Activated naive CD8-positive, alpha-beta T cell treated with anti-CD3 and anti-CD28 coated beads for 36 hours (primary cell): Measurements from ENCODE around the gene DCAF12. TPM values are rescaled to one million over a fixed set of nuclear protein-coding genes. Genes with fewer than 3 reads are reported as not detected.
"Not testable (repeated sequence)": the region's sequence is repeated elsewhere in the genome, so short reads cannot be mapped to it uniquely, and the experiment has no call there.

Experiments
- DNase-seq: peaks from one replicate; pipeline ENCODE4 v3.0.0; 2021
- H3K27ac Mint-ChIP-seq: one replicate; pipeline ENCODE4 v1.8.0; 2022; ENCODE audit warnings: mild to moderate bottlenecking, moderate library complexity, mixed read lengths
- H3K27me3 Mint-ChIP-seq: one replicate; pipeline ENCODE4 v1.8.0; 2022; ENCODE audit warnings: mild to moderate bottlenecking, mixed read lengths
- H3K36me3 Mint-ChIP-seq: one replicate; pipeline ENCODE4 v1.8.0; 2021; ENCODE audit warnings: mild to moderate bottlenecking, mixed read lengths
- H3K4me1 Mint-ChIP-seq: one replicate; pipeline ENCODE4 v1.8.0; 2021; ENCODE audit warnings: mixed read lengths
- H3K4me3 Mint-ChIP-seq: one replicate; pipeline ENCODE4 v1.8.0; 2022; ENCODE audit warnings: mild to moderate bottlenecking, moderate library complexity, mixed read lengths
- H3K9me3 Mint-ChIP-seq: one replicate; pipeline ENCODE4 v1.8.0; 2022; ENCODE audit warnings: mixed read lengths
- total RNA-seq, 2 experiments: library from RNA; stranded (reverse); gene quantifications; one replicate each; pipeline ENCODE4 v1.2.3, GENCODE V29; 2021

Gene DCAF12
- total RNA-seq, 2 experiments from 2014 or later, result 40.2 to 43.3 TPM

DNA sequence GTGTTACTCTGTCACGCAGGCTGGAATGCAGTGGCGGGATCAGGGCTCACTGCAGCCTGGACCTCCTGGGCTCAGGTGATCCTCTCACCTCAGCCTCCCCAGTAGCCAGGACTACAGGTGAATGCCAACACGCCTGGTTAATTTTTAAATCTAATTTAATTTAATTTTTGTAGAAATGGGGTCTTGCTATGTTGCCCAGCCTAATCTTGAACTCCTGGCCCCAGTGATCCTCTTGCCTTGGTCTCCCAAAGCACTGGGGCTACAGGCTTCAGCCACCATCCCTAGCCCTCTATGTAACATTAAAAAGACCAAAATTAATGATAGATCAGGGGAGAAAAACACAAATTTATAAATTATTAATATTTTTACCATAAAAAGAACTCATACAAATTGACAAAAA, 66.5 kb downstream of the DCAF12 start:
- Mint-ChIP-seq H3K36me3 (no peaks in the 10 kb centered on the region), H3K9me3 (no peaks in the 10 kb centered on the region), H3K4me1 (no peaks in the 10 kb centered on the region)

GRCh38 chr9:34059281-34059680, 67.2 kb downstream of the DCAF12 start:
- Mint-ChIP-seq H3K36me3 (no peaks in the 10 kb centered on the region), H3K27ac (no peak overlapping the region), H3K4me1 (no peaks in the 10 kb centered on the region)

More for the DNA sequence above, 66.5 kb downstream of the DCAF12 start:
- no peak for DNase-seq
- H3K4me3 Mint-ChIP-seq, result no peak overlapping the region
- no peaks in the 10 kb centered on the region for H3K27me3 Mint-ChIP-seq
- H3K27ac Mint-ChIP-seq, result no peak overlapping the region

DNA sequence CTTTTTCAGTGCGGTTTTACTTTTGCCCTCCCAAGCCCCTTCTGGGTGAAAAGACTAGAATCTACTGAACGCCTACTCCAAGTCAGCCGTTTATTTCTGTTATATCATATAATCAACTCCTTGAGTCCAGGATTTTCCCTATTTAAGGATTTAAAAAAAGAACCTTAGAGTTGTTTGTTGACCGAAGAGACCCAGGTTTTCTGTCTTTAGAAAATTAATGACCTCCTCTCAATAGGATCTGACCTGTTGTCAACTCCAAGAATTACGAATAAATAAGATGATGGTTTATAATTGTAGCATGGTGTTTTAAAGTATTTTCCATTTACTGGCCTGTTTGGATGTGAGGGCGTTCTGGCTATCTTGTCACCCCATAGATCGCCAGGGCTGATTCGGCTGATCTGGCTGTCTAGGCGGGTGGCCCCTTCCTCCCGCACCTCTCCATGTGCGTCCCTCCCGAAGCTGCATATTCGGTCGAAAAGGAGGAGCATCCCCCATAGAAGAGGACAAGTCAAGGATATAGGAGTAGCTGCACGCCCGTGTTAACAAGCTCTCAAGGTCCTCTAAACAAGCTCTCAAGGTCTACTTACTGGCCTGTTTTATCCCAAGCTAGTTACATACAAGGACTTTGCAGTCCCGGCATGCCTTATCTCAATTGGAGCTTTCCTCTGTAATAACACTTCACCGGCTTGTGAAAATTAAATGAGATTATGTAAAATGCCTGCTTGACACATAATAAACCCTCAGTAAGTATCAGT, 76.7 kb downstream of the DCAF12 start:
- peaks cover 14% of the 10 kb centered on the region for H3K36me3 Mint-ChIP-seq
- no peaks in the 10 kb centered on the region for H3K27me3 Mint-ChIP-seq
- H3K27ac Mint-ChIP-seq, result peak overlapping the region; percentile 98
- peaks cover 33% of the 10 kb centered on the region for H3K4me1 Mint-ChIP-seq
- H3K4me3 Mint-ChIP-seq, result peak overlapping the region; percentile 95
- H3K9me3 Mint-ChIP-seq, result no peaks in the 10 kb centered on the region
- no peak for DNase-seq

More at GRCh38 chr9:34059281-34059680, 67.2 kb downstream of the DCAF12 start:
- no peaks in the 10 kb centered on the region for H3K9me3 Mint-ChIP-seq
- no peaks in the 10 kb centered on the region for H3K27me3 Mint-ChIP-seq
- no peak for DNase-seq
- H3K4me3 Mint-ChIP-seq, result no peak overlapping the region

DNA sequence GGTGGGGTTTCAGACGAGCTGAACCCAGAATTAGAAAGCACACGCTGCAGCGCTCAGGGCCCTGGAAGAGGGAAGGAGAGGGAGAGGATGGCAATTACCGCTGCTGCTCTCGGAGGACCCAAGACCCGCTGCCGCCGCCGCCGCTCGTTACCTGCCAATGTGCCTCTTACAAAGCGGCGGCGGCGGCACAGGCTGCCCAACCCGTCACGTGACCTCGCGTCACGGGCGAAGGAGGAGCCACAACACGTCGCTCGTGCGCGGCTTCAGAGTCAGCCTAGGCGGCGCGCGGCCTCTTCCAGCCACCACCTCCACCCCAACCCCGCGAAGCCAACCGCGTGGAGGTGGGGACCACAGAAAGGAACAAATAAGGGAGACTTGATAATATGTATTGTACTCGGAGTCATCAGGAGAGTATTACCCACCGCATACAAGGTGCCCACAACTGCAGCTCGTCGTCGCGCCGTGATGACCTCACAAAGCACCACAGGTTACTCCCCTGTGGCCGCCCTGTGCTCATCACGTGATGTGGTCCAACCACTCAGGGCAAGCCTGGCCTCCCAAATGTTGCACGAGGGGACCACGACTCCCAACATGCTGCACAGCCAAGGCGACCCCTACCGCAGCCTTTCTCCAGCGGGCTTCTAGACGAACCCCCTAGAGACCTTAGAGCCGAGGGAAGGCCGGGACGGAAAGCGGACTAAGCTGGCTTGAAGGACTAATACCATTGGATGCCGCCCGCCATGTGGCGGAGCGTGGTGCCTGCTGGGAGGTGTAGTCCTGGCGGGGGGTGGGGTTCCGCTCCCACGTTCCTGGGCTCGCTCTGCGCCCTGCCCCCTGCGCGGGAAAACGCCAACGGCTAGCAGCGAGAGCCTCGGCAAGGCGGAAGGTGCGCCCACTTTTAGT, 77.5 kb downstream of the DCAF12 start, which contains the start of gene UBAP2:
Gene UBAP2, minus strand, starts transcription at position 161 of the 903 bp plus-strand sequence. CDS start 31,739 bp downstream, outside the sequence.
- Mint-ChIP-seq H3K9me3 (no peaks in the 10 kb centered on the region), H3K27me3 (no peaks in the 10 kb centered on the region), H3K4me1 (peaks cover 33% of the 10 kb centered on the region), H3K4me3 (peak within 1 kb of the TSS; percentile 95), H3K36me3 (peaks cover 15% of the 10 kb centered on the region), H3K27ac (peak within 1 kb of the TSS; percentile 98)
- DNase-seq, result peak; percentile 96

DNA sequence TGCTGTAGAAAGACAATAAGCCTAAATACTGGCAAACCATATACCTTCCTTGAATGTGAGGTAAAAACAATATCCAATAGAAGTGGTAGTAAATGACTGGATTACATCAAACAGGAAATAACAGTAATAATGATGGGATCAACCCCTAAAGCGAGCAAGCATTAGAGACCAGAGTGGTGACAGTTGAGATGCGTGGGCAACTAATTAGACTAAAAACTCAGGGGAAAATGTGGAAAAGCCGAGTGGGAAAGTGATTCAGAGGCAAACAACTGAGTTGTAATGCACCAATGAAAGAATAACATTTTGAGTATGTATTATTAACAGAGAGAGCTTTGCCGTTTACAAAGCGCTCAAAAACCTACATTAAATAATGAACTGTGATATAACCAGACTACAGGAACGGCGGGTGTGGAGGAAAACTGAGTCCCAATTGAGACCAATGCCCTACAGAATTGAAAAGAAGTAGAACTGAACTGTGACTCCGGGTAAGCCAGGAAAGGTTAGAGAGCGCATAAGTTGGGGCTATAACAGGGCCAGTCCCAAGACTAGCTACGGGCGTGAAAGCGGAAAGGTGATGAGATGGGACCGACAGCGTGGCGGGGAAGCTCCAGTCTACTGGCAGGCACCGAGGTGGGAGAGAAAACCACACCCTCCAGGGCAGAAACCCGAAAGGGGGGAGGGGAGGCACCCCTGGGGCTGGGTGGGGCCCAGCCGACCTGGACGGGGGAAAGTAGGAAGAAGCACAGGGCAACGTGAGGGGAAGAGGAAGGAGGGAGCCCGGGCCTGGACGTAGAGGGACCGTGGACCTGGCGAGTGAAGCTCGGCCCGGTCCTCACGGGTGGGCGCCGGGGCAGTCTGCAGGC, 78.4 kb downstream of the DCAF12 start:
- no peaks in the 10 kb centered on the region for H3K27me3 Mint-ChIP-seq
- DNase-seq, result peak; percentile 69
- peaks cover 15% of the 10 kb centered on the region for H3K36me3 Mint-ChIP-seq
- H3K9me3 Mint-ChIP-seq, result no peaks in the 10 kb centered on the region
- H3K4me1 Mint-ChIP-seq, result peaks cover 31% of the 10 kb centered on the region
- H3K27ac Mint-ChIP-seq, result peak overlapping the region; percentile 98
- peak overlapping the region; percentile 95 for H3K4me3 Mint-ChIP-seq

DNA sequence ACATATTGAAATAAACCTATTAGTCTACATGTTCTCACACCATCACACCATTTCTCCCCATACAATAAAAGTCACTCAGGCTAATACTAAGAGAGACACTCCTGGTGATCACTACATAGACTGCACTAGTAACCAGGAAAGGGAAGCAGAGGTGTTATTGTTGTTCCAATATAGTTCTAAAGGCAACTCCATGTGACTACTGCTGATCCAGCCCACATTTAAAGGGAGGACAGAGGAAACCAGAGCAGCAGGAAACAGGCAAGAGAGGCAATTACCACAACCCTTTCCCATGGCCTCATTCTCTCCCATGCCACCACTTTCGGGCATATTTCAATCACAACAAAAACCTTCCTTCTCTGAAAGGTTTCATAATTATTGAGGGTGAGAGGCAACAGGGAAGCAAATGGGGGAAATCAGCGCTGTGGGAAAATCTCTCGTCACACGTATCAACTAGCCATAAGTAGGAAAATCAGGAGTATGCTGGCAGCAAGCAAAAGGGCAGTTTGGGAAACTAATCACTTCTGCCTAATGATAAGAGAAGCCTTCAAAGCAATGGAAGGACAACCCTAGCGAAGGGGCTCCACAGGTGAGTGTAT, 79.6 kb downstream of the DCAF12 start:
- Mint-ChIP-seq H3K4me3 (peak overlapping the region; percentile 95), H3K9me3 (no peaks in the 10 kb centered on the region), H3K27me3 (no peaks in the 10 kb centered on the region), H3K36me3 (peaks cover 16% of the 10 kb centered on the region), H3K4me1 (peaks cover 27% of the 10 kb centered on the region), H3K27ac (peak overlapping the region; percentile 51)
- DNase-seq, result no peak

- no peak overlapping the region for H3K27ac Mint-ChIP-seq
- peak overlapping the region; percentile 3 for H3K4me3 Mint-ChIP-seq
- H3K36me3 Mint-ChIP-seq, result peaks cover 18% of the 10 kb centered on the region
- H3K9me3 Mint-ChIP-seq, result no peaks in the 10 kb centered on the region
- no peak for DNase-seq
- H3K27me3 Mint-ChIP-seq, result no peaks in the 10 kb centered on the region
- H3K4me1 Mint-ChIP-seq, result peaks cover 27% of the 10 kb centered on the region
These were observed 80.6 kb downstream of the DCAF12 start for GRCh38 chr9:34045903-34046302.

DNA sequence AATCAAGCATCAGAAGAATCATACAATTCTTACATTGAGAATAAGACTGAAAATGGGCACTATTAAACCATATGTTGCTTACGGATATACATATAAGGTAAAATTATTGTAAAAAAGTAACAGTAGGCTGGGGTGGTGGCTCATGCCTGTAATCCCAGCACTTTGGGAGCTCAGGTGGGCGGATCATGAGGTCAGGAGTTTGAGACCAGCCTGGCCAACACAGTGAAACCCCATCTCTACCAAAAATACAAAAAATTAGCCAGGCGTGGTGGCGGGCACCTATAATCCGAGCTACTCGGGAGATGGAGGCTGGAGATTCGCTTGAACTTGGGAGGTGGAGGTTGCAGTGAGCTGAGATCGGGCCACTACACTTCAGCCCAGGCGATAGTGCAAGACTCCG, 84.4 kb downstream of the DCAF12 start:
- Mint-ChIP-seq H3K4me1 (peaks cover 16% of the 10 kb centered on the region), H3K36me3 (peaks cover 29% of the 10 kb centered on the region)
- DNase-seq, H3K4me3 Mint-ChIP-seq, H3K27me3 Mint-ChIP-seq, H3K9me3 Mint-ChIP-seq, H3K27ac Mint-ChIP-seq: not testable (repeated sequence)

DNA sequence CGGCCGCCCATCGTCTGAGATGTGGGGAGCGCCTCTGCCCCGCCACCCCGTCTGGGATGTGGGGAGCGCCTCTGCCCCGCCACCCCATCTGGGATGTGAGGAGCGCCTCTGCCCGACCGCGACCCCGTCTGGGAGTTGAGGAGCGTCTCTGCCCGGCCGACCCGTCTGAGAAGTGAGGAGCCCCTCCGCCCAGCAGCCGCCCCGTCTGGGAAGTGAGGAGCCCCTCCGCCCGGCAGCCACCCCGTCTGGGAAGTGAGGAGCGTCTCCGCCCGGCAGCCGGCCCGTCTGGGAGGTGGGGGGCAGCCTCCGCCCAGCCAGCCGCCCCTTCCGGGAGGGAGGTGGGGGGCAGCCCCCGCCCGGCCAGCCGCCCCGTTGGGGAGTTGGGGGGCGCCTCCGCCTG, 87.6 kb downstream of the DCAF12 start:
- H3K27ac Mint-ChIP-seq, H3K27me3 Mint-ChIP-seq, H3K4me3 Mint-ChIP-seq, H3K4me1 Mint-ChIP-seq, H3K9me3 Mint-ChIP-seq, DNase-seq: not testable (repeated sequence)
- H3K36me3 Mint-ChIP-seq, result peaks cover 27% of the 10 kb centered on the region

- H3K4me3 Mint-ChIP-seq, result no peak overlapping the region
- no peaks in the 10 kb centered on the region for H3K9me3 Mint-ChIP-seq
- H3K27me3 Mint-ChIP-seq, result no peaks in the 10 kb centered on the region
- peaks cover 30% of the 10 kb centered on the region for H3K36me3 Mint-ChIP-seq
- H3K4me1 Mint-ChIP-seq, result peaks cover 7% of the 10 kb centered on the region
- no peak for DNase-seq
- no peak overlapping the region for H3K27ac Mint-ChIP-seq
These were observed 88.9 kb downstream of the DCAF12 start for GRCh38 chr9:34037626-34038025.

- H3K9me3 Mint-ChIP-seq, result no peaks in the 10 kb centered on the region
- no peaks in the 10 kb centered on the region for H3K27me3 Mint-ChIP-seq
- H3K27ac Mint-ChIP-seq, result no peak overlapping the region
- H3K4me3 Mint-ChIP-seq, result no peak overlapping the region
- peaks cover 11% of the 10 kb centered on the region for H3K4me1 Mint-ChIP-seq
- no peak for DNase-seq
- H3K36me3 Mint-ChIP-seq, result peaks cover 37% of the 10 kb centered on the region
These were observed 89.9 kb downstream of the DCAF12 start for GRCh38 chr9:34036625-34037024.
